Measurements from ENCODE around the gene ZNF22.

Gene ZNF22

GRCh38 chr10:44965104-44965503 lies 35.6 kb upstream of the ZNF22 start:
- no peak for DNase-seq (ENCODE audit: low read depth in 2 of 2)

DNA sequence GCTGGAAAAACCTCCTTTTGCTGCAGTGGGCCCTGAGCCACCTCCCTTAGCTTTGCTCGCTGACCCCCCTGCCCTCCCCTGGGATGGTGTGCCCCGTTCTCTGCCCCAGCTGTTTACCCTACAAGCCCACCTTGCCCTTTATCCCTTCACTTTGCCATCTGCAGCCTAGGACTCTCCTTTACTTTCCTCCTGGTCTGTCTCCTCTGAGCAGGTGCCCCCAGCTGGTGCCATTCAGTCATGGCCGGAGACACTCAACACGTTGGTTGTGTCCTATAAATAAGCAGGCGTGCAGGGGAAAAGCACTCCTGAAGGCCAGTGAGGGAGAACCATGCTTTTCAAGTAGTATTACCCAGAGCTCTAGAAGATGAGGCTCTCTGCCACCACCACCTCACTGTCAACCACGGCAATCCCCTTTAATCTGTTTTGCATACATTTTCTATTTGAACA lies 35.0 kb upstream of the ZNF22 start:
- no peak for DNase-seq (ENCODE audit: low read depth in 2 of 2)

DNA sequence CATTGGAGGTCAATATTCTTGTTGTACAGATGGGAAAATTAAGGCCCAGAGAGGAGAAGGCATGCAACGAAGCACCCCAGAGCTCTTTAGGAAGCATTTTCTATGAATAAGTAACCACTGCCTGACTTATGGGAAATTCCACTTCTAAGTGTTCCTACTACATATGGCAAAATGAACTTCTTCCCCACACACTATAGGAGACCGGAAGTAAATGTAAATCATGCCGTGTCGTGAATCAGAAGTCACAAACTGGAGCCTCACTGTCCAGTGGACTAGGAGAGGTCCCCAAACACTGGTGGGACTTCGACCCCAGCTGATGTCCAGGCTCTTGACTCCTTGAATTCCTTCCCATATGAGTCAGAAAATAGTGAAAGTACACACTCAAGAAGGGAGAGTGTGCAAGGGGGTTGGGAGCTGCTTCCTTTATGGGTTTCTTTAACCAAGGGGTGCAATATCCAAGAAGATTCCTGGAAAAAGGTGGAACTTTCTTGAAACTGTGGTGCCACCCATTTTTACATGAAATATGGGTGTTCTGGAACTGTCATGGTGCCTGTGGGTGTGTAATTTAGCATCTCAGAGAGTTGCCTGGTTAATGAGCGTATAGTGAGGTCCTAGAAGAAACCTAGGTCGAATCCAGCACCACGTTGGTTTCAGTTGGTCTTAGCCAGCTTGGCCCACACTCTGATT lies 34.5 kb upstream of the ZNF22 start:
- no peak for DNase-seq (ENCODE audit: low read depth in 2 of 2)

DNA sequence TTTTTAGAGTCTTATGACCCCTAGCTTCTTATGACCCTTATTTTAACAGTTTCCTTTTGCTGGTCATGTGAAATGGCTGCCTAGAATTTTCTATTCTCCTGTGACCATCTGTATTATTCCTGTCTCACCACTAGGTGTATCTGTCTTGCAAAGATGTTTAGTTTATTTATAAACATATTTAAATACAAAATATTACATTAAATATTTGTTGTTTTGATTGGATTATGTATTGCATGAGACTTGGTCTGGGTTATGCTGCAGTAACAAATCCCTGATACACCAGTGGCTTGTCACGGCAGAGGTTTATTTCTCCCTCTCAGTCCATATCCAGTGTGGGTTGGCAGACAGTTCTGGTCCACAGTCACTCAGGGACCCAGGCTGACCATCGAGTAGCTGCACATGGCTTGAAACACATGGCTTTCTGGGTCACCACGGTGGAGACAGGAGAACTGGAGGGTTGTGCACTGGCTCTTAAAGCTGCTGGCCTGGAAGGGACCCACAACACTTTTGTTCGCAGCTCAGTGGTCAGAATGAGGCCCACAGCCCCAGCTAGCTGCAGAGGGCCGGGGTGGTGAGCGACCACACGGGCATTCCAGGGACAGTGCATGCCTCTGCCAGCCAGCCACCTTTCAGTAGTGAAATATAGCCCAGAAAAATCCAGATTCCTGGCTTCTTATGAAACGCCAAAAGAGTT lies 33.8 kb upstream of the ZNF22 start:
- no peak for DNase-seq (ENCODE audit: low read depth in 2 of 2)

- DNase-seq (ENCODE audit: low read depth in 2 of 2): no peak
Measured at GRCh38 chr10:44967616-44968015, 33.1 kb upstream of the ZNF22 start.

GRCh38 chr10:44968091-44968490 lies 32.6 kb upstream of the ZNF22 start:
- no peak for DNase-seq (ENCODE audit: low read depth in 2 of 2)

GRCh38 chr10:44968500-44969400 lies 32.0 kb upstream of the ZNF22 start:
- no peak for DNase-seq (ENCODE audit: low read depth in 2 of 2)

GRCh38 chr10:44969854-44970253 lies 30.9 kb upstream of the ZNF22 start:
- DNase-seq (ENCODE audit: low read depth in 2 of 2): no peak

GRCh38 chr10:44970812-44971395 lies 29.8 kb upstream of the ZNF22 start:
- no peak for DNase-seq (ENCODE audit: low read depth in 2 of 2)

DNA sequence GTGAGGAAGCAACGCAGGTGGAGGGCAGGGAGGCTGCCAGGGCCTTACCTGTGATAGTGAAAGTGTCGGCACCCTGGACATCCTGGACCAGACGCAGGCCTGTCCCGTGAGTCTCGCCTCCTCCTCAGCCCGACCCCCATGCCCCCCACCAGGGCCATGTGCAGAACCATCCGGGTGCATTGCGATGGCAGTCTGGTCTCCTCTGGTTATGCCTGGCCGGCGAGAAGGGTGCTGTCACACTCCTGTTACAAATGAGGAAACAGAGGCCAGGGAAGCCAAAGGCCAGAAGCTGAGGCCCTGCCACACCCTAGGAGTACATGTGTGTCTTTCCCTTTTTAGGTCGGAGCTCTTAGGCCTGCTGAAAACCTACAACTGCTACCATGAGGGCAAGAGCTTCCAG lies 29.3 kb upstream of the ZNF22 start:
- no peak for DNase-seq (ENCODE audit: low read depth in 2 of 2)

DNA sequence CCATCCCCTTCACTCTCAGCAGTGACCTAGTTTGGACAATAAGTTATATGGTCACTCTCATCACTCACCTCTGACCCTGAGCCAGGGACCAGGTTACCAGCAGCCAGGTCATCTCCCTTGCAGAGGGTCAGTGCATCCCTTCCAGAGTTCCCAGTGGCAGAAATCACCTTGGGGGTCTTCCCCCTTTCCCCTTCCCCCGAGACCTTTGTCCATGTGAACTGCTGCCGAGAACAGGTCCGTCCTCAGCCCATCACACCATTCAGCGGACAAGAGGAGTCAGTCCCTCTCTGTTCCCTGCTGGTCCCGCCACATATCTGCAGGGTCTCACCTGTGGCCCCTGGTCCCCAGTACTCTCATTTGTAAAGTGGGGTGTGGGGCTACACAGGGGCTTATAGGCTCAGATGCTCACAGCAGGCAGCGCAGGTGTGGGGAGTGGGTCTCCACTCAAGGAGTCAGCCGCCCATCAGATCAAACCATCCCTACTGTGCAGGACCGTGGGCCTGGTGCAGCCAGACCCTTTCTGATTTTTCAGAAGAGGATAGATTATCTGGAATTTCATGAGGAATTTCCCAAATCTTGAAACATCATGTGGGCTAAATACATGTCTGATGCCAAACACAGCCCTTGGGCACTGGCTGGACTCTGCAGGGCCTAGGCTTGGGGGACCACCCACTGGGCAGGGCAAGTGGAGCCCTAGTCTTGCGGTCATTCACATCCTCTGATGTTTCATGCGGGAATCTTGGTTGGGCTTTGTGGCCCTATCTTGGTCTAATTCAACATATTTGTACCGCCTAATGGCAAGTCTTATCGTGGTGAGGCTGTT lies 28.6 kb upstream of the ZNF22 start:
- no peak for DNase-seq (ENCODE audit: low read depth in 2 of 2)

GRCh38 chr10:44972874-44973306 lies 27.8 kb upstream of the ZNF22 start:
- DNase-seq (ENCODE audit: low read depth in 2 of 2): no peak

DNA sequence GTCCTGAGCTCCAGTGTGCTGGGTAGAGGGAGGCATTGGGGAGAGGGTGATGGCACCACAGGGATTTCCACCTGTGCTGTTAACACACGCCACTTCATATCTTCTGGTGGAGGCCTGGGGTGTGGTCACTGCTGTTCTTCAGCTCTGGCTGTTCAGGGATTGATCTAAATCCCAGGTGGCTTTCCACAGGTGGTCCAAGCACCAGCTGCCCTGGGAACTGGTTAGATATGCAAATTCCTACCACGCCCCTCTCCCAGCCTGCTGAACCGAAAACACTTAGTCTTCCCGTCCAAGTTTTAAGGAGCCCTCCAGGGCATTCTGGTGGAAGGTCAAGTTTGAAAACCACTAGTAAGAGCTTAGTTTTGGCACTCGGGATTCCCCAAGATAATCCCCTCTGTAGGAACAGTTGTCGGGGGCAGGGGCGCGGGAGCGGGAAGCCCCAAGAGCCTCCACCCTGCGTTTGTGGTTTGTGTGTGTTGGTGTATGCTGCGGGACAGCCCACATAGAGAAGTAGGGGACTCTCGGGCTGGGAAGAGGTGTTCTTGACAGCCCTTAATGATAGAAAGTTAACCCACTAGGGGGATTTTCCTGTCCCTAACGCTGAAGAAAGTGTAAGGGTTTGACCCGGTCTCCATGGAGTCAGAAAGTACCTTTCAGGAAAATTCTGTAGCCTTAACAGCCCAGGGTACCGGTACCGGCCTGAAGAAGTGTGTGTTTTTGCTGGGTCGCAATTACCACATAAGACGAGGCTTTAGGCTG lies 27.2 kb upstream of the ZNF22 start:
- no peak for DNase-seq (ENCODE audit: low read depth in 2 of 2)

DNA sequence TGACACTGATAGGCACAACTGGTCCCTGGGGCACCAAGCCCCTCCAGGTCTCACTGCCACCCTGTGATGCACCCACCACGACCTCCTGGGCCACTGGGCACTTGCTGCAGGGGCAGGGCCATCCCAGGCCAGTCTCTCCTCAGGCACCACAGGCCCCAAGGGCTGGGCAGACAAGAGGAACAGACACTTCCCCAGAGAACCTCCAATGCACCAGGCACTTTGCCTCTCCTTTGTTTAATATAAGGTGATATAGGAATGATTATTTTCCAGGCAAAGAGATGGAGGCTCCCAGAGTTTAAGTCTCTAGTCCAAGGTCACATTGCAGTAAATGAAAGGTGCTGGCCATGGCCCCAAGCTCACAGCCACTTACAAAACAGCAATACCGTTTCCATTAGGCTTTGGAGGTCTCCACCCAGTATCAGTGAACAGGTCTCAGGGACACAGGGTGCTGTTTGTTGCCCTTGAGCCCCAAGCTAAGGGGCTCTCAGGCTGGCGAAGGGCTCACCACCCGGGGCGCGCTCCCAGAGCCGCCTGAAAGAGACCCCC lies 26.6 kb upstream of the ZNF22 start:
- DNase-seq (ENCODE audit: low read depth in 2 of 2): no peak

GRCh38 chr10:44974628-44975430 lies 25.9 kb upstream of the ZNF22 start:
- DNase-seq (ENCODE audit: low read depth in 2 of 2): peak in 1 of 2 donors; percentile 44

GRCh38 chr10:44975431-44976331 lies 25.0 kb upstream of the ZNF22 start:
- DNase-seq (ENCODE audit: low read depth in 2 of 2): no peak

GRCh38 chr10:44976352-44977198 lies 24.1 kb upstream of the ZNF22 start:
- no peak for DNase-seq (ENCODE audit: low read depth in 2 of 2)

All from stimulated activated CD8-positive, alpha-beta memory T cell treated with anti-CD3 and anti-CD28 coated beads, Interleukin-7, amount 100 ng/mL, for 4 hours (primary cell).